ENCODE data around the gene FKRP.
A peak's percentile ranks its signal among the peaks of the same experiment; 100 is the strongest.

FKRP gene

DNA sequence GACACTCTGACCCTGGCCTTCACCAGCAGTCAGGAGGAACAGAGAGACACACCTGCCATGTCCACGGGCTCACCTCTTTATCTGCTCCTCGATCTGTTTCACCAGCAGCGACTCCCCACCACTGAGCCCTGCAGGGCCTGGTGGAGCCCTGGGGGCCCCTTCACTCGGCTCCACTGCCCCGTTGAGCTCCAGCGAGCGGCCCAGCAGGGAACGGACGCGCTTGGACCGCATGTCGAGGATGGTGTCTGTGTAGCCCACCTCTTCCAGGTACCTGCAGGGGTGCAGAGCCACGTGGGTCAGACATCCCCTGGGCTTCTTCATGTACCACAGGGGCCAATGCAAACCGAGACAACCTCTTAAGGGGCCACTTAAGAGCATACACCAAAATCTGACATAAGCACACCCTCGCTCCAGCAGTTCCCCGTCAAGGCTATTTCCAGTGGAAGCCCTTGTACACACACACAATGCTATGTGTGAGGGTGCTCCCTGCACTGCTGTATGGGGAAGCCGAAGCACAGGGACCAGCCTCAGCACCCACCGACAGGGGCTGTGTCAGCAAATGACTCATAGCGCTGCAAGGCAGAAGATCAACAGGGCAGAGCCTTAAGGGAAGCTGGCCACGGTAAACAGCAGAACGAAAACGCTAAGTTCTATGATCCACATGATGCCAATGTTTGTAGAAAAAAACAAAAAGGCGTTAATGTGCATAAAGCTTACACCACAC, 12.7 kb upstream of the FKRP start:
- Histone ChIP-seq H3K27ac (ENCODE audit: low read depth, low read length) (no peak overlapping the region), H2AFZ (ENCODE audit: low read length, unreplicated experiment) (no peak overlapping the region), H3K27me3 (ENCODE audit: insufficient read depth, low read length) (no peaks in the 10 kb centered on the region), H3K4me1 (ENCODE audit: control insufficient read depth, insufficient read depth, low read length, unreplicated experiment) (peaks cover 27% of the 10 kb centered on the region), H3K36me3 (ENCODE audit: insufficient read depth, low read length) (0 out of 2 replicates have a peak, but pooled peaks cover 6% of the 10 kb centered on the region), H3K4me3 (ENCODE audit: low read depth, low read length) (no peak overlapping the region), H3K79me2 (ENCODE audit: control insufficient read depth, insufficient read depth, low read length, unreplicated experiment) (peaks cover 35% of the 10 kb centered on the region)

DNA sequence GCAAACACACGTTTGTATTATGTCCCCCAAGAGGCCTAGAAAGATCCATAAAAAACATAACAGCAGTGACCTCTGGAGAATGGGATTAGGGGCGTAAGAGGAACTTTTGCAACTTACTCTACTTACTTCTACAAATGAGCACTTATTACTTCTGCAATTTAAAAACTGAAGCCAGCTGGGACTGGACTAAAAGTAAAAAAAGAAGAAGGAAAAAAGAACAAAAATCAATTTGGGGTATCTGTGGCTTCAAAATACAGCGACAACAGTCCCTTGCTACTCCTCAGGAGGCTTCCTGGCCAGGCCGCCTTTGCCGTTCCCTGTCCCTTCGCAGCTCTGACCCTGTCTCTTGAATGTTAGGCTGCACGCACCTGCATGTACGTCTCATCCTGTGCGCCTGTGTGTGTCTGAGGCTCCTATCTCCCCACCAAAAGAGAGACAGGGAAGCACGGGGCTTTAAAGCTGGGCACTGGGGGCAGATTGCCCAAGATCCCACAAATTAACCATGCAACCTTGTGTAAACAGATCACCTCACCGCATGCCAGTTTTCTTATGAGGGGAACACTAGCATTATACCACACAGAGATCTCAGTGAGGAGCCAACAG, 12.1 kb upstream of the FKRP start:
- Histone ChIP-seq H3K27me3 (ENCODE audit: insufficient read depth, low read length) (no peaks in the 10 kb centered on the region), H3K36me3 (ENCODE audit: insufficient read depth, low read length) (0 out of 2 replicates have a peak, but pooled peaks cover 3% of the 10 kb centered on the region), H3K4me1 (ENCODE audit: control insufficient read depth, insufficient read depth, low read length, unreplicated experiment) (peaks cover 27% of the 10 kb centered on the region), H3K79me2 (ENCODE audit: control insufficient read depth, insufficient read depth, low read length, unreplicated experiment) (peaks cover 39% of the 10 kb centered on the region), H2AFZ (ENCODE audit: low read length, unreplicated experiment) (no peak overlapping the region), H3K4me3 (ENCODE audit: low read depth, low read length) (no peak overlapping the region), H3K27ac (ENCODE audit: low read depth, low read length) (no peak overlapping the region)

DNA sequence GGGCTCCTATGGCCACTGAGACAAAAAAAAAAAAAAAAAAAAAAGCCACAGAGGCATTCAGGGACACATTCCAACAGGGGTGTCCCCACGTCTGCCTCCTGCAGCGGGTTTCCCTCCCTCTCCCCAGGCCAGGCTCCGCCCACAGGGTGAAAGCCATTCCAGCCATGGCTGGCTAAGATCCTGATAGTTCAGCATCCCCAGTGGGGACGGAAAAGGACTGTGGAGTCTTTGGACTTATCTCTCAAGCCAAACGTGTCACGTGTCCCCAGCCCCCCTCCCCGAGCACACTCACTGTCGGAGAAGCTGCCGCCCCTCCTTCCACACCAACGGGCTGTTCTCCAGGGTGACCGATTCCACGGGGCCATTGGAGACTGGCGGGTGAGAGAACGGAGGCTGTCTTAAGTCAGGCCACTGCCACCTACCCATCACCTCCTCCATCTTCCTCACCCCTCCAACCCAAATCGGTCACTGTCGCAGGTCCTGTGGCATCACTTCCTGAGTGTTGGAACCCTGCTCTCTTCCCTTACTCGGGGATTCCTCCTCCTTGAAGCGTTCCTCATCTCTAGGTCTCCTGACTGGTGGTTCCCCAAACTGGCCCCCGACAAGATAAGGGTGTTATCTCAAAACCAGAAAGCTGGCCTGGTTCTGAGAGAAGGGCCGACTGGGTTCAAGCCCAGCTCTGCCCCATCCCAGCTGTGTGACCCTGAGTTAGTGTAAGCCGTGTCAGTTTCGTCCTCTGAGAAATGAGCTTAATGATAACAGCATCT, 9.1 kb upstream of the FKRP start:
- no peak overlapping the region for H2AFZ ChIP-seq (ENCODE audit: low read length, unreplicated experiment)
- H3K27ac ChIP-seq (ENCODE audit: low read depth, low read length) = no peak overlapping the region
- 0 out of 2 replicates have a peak, but pooled peaks cover 3% of the 10 kb centered on the region for H3K36me3 ChIP-seq (ENCODE audit: insufficient read depth, low read length)
- H3K4me1 ChIP-seq (ENCODE audit: control insufficient read depth, insufficient read depth, low read length, unreplicated experiment) = peaks cover 13% of the 10 kb centered on the region
- H3K79me2 ChIP-seq (ENCODE audit: control insufficient read depth, insufficient read depth, low read length, unreplicated experiment) = peaks cover 58% of the 10 kb centered on the region
- no peak overlapping the region for H3K4me3 ChIP-seq (ENCODE audit: low read depth, low read length)
- H3K27me3 ChIP-seq (ENCODE audit: insufficient read depth, low read length) = no peaks in the 10 kb centered on the region

DNA sequence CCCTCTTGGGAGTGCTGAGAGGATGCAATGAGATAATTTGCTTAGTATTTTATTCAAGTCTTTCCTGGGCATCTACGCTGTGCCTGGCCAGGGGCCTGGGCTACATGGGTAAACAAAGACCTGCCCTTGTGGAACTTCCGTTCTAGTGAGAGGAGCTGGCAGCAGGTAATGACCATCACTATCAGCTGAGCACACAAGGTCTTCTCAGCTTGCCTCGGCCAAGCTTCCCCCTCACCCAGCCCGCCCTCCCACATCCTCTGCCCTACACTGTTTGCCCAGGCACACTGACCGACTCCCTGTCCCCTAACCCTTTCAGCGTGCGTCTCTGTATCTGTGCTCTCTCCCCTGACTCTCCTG, 8.6 kb upstream of the FKRP start:
- Histone ChIP-seq H3K4me1 (ENCODE audit: control insufficient read depth, insufficient read depth, low read length, unreplicated experiment) (peaks cover 8% of the 10 kb centered on the region), H2AFZ (ENCODE audit: low read length, unreplicated experiment) (no peak overlapping the region), H3K4me3 (ENCODE audit: low read depth, low read length) (no peak overlapping the region), H3K36me3 (ENCODE audit: insufficient read depth, low read length) (0 out of 2 replicates have a peak, but pooled peaks cover 3% of the 10 kb centered on the region), H3K27ac (ENCODE audit: low read depth, low read length) (no peak overlapping the region), H3K79me2 (ENCODE audit: control insufficient read depth, insufficient read depth, low read length, unreplicated experiment) (peaks cover 63% of the 10 kb centered on the region), H3K27me3 (ENCODE audit: insufficient read depth, low read length) (no peaks in the 10 kb centered on the region)

DNA sequence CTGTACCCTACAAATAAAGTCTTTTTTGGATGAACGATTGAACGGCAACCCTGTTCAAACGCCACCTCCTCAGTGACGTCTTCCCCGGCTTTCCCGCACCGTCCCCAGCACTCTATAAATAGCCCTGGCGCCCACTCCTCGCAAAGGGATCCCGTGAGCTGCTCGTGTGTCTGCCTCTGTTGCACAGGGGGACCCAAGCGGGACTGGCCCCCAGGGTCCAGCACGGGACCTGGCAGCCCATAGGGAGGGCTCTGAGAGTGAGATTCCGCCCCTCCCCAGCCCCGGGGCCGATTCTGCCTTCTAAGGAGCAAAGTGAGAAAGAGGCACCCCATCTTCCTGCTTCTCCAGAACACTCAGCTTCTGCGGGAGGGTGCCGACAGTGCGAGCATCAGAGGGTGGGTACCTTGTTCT, 8.1 kb upstream of the FKRP start:
- Histone ChIP-seq H3K27me3 (ENCODE audit: insufficient read depth, low read length) (no peaks in the 10 kb centered on the region), H2AFZ (ENCODE audit: low read length, unreplicated experiment) (no peak overlapping the region), H3K79me2 (ENCODE audit: control insufficient read depth, insufficient read depth, low read length, unreplicated experiment) (peaks cover 68% of the 10 kb centered on the region), H3K4me1 (ENCODE audit: control insufficient read depth, insufficient read depth, low read length, unreplicated experiment) (peaks cover 8% of the 10 kb centered on the region), H3K36me3 (ENCODE audit: insufficient read depth, low read length) (0 out of 2 replicates have a peak, but pooled peaks cover 3% of the 10 kb centered on the region), H3K27ac (ENCODE audit: low read depth, low read length) (no peak overlapping the region), H3K4me3 (ENCODE audit: low read depth, low read length) (no peak overlapping the region)

DNA sequence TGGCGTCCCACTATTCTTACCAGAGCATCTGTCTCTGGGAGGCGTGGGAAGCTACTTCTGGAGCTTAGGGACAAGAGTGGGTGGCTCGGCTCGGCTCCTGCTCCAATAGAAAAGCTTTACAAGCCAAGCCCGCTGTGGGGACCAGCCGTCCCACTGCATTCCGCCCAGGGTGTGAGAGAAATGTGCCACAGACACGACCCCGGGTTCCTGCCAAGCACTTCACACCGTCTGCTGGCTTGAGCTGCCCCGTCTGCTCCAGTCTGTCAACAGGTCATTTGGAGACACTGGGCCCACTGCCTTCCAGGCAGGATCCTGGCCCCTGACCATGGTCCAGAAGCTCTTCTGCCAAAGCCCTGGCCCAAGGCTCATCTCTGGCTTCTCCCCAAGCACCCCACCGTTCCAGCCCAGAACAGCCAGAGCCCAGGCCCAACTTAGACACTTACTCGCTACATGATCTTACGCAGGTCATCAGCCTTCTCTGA, 6.5 kb upstream of the FKRP start:
- no peak overlapping the region for H3K27ac ChIP-seq (ENCODE audit: low read depth, low read length)
- H2AFZ ChIP-seq (ENCODE audit: low read length, unreplicated experiment) = no peak overlapping the region
- no peaks in the 10 kb centered on the region for H3K27me3 ChIP-seq (ENCODE audit: insufficient read depth, low read length)
- no peaks in the 10 kb centered on the region for H3K4me1 ChIP-seq (ENCODE audit: control insufficient read depth, insufficient read depth, low read length, unreplicated experiment)
- no peak overlapping the region for H3K4me3 ChIP-seq (ENCODE audit: low read depth, low read length)
- no peaks in the 10 kb centered on the region for H3K36me3 ChIP-seq (ENCODE audit: insufficient read depth, low read length)
- peaks cover 67% of the 10 kb centered on the region for H3K79me2 ChIP-seq (ENCODE audit: control insufficient read depth, insufficient read depth, low read length, unreplicated experiment)

DNA sequence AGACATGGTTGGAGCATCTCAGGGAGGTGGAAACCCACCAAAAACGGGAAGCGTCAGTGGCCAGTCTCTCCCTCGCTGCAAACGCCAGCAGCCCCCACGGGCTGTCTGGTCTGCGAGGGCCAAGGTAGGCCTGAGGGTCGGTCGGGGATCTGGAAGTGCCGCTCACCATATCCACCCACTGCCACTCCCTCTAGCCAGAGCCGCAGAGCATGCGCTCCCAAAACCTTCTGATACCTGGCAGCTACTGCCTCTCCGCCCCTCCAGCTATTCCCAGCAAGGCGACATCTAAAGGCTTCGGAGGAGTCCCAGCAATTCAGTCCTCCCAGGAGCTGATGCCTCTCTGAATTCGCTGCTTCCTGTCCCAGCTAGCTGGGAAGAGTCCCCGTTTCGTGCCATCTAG, 4.4 kb upstream of the FKRP start:
- H3K27me3 ChIP-seq (ENCODE audit: insufficient read depth, low read length) = no peaks in the 10 kb centered on the region
- H3K36me3 ChIP-seq (ENCODE audit: insufficient read depth, low read length) = no peaks in the 10 kb centered on the region
- no peak overlapping the region for H3K27ac ChIP-seq (ENCODE audit: low read depth, low read length)
- H3K79me2 ChIP-seq (ENCODE audit: control insufficient read depth, insufficient read depth, low read length, unreplicated experiment) = peaks cover 84% of the 10 kb centered on the region
- H3K4me3 ChIP-seq (ENCODE audit: low read depth, low read length) = no peak overlapping the region
- no peak overlapping the region for H2AFZ ChIP-seq (ENCODE audit: low read length, unreplicated experiment)
- H3K4me1 ChIP-seq (ENCODE audit: control insufficient read depth, insufficient read depth, low read length, unreplicated experiment) = no peaks in the 10 kb centered on the region

DNA sequence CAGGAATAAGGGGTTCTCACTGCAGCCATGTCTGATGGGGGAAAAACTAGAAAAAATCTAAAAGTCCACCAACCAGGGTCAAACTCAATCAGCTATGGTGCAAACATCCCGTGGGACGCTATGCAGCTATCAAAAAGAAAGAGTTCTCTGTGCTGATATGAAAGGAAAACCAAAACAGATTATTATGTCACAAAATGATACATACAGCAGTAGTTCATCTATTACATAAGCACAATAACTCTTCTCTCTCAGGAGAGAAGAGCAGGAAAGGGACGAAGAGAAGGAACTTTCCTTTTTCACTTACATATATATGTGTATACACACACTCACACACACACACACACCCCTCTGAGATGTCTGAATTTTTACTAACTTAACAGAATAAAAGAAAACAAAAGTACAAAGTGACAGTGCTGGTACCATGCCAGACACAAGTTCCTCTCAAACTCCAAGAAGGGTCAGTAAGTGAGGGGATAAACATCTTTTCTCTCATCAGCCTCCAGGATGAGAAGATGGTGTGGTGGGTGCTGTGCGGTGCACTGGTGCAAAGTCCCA, 2.9 kb upstream of the FKRP start:
- Histone ChIP-seq H3K27me3 (ENCODE audit: insufficient read depth, low read length) (no peaks in the 10 kb centered on the region), H2AFZ (ENCODE audit: low read length, unreplicated experiment) (no peak overlapping the region), H3K79me2 (ENCODE audit: control insufficient read depth, insufficient read depth, low read length, unreplicated experiment) (peaks cover 77% of the 10 kb centered on the region), H3K27ac (ENCODE audit: low read depth, low read length) (no peak overlapping the region), H3K36me3 (ENCODE audit: insufficient read depth, low read length) (no peaks in the 10 kb centered on the region), H3K4me3 (ENCODE audit: low read depth, low read length) (no peak overlapping the region), H3K4me1 (ENCODE audit: control insufficient read depth, insufficient read depth, low read length, unreplicated experiment) (no peaks in the 10 kb centered on the region)

DNA sequence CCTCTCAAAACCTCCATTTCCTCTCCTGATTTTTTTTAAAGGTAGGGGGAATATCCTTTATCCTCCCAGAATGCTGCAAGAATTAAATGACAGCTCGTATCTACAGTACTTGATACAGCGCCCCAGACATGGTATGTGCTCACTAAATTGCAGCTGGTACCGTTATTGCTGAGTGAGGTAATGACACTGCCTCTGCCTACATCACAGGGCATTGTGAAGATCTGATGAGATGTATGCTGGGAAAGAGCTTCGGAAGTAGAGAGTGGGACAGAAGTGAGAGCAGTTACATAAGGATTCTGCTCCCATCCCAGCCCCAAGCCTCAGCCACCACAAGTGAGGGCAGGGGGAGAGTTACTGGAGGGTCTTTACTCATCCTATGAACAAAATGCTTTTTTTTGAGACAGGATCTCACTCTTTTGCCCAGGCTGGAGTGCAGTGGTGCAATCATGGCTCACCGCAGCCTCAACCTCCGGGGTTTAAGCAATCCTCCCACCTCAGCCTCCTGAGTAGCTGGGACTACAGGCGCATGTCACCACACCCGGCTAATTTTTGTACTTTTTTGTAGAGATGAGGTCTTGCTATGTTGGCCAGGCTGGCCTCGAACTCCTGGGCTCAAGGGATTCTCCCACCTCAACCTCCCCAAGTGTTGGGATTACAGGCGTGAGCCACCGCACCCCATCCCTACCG, 1.7 kb upstream of the FKRP start:
- Histone ChIP-seq H3K27me3 (ENCODE audit: insufficient read depth, low read length) (no peaks in the 10 kb centered on the region), H3K79me2 (ENCODE audit: control insufficient read depth, insufficient read depth, low read length, unreplicated experiment) (peaks cover 65% of the 10 kb centered on the region), H2AFZ (ENCODE audit: low read length, unreplicated experiment) (no peak overlapping the region), H3K4me1 (ENCODE audit: control insufficient read depth, insufficient read depth, low read length, unreplicated experiment) (no peaks in the 10 kb centered on the region), H3K36me3 (ENCODE audit: insufficient read depth, low read length) (no peaks in the 10 kb centered on the region), H3K27ac (ENCODE audit: low read depth, low read length) (no peak overlapping the region), H3K4me3 (ENCODE audit: low read depth, low read length) (peak overlapping the region; percentile 89)

DNA sequence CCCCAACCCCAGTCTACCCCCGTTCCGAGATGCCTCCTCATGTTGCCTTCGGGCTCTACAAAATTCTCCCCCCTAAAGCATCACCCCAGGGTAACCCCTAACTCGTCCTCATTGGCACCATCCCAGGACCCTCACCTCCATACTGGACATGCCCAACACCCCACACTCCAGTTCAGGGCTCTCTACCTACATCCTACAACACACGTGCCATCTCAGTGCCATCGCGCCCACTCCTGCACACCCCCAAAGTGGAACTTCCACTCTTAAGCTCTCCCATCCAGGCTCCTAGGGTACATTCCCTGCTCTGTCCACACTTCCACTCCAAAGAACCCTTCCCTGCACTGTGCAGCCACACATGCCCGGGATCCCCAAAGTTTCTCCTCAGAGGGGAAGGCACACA, 827 bp upstream of the FKRP start:
- Histone ChIP-seq H3K79me2 (ENCODE audit: control insufficient read depth, insufficient read depth, low read length, unreplicated experiment) (peaks cover 59% of the 10 kb centered on the region), H3K27ac (ENCODE audit: low read depth, low read length) (no peak overlapping the region), H3K4me3 (ENCODE audit: low read depth, low read length) (peak overlapping the region; percentile 89), H2AFZ (ENCODE audit: low read length, unreplicated experiment) (no peak overlapping the region), H3K36me3 (ENCODE audit: insufficient read depth, low read length) (no peaks in the 10 kb centered on the region), H3K27me3 (ENCODE audit: insufficient read depth, low read length) (no peaks in the 10 kb centered on the region), H3K4me1 (ENCODE audit: control insufficient read depth, insufficient read depth, low read length, unreplicated experiment) (no peaks in the 10 kb centered on the region)
